Measurements from ENCODE around the gene NSUN7. TPM values are rescaled to one million over a fixed set of nuclear protein-coding genes. Genes with fewer than 3 reads are reported as not detected.

NSUN7 gene
- total RNA-seq, 1 experiment from 2014 or later = 7.7 TPM

- no TSS peak for BruUV-seq (replicated peaks)
- DNase-seq = no peak
- H3K36me3 Mint-ChIP-seq (ENCODE audit: insufficient read depth, unreplicated experiment) = no peaks in the 10 kb centered on the region
- no peak overlapping the region for H3K4me3 Mint-ChIP-seq (ENCODE audit: low read depth, unreplicated experiment)
- no peaks in the 10 kb centered on the region for H3K9me3 Mint-ChIP-seq (ENCODE audit: low read depth, unreplicated experiment)
- no peak for TF ChIP-seq CTCF (IDR thresholded peaks at IDR 0.05; ENCODE audit: unreplicated experiment)
- H3K27ac Mint-ChIP-seq (ENCODE audit: unreplicated experiment) = no peak overlapping the region
- CTCF ChIA-PET = no interaction called here
- intact Hi-C loops (cut with micrococcal nuclease; ENCODE audit: unreplicated experiment) = no loop called here
- H3K4me1 Mint-ChIP-seq (ENCODE audit: low read depth, unreplicated experiment) = peaks cover 9% of the 10 kb centered on the region
- no peaks in the 10 kb centered on the region for H3K27me3 Mint-ChIP-seq (ENCODE audit: unreplicated experiment)
Measured at GRCh38 chr4:40734497-40734896, 15.3 kb upstream of the NSUN7 start.

GRCh38 chr4:40736910-40737309 lies 12.8 kb upstream of the NSUN7 start:
- H3K4me3 Mint-ChIP-seq (ENCODE audit: low read depth, unreplicated experiment) = no peak overlapping the region
- no peak for DNase-seq
- H3K27me3 Mint-ChIP-seq (ENCODE audit: unreplicated experiment) = no peaks in the 10 kb centered on the region
- BruUV-seq (replicated peaks) = no TSS peak
- H3K27ac Mint-ChIP-seq (ENCODE audit: unreplicated experiment) = no peak overlapping the region
- CTCF ChIA-PET = interaction anchor here (0.8 kb wide), 1 partner anchor 186 kb away, joined by 3 read pairs; no protein-coding TSS in a partner anchor
- intact Hi-C loops (cut with micrococcal nuclease; ENCODE audit: unreplicated experiment) = loop anchor here (2.0 to 5.0 kb wide), 2 partner anchors 105 to 160 kb away; no protein-coding TSS in a partner anchor
- H3K36me3 Mint-ChIP-seq (ENCODE audit: insufficient read depth, unreplicated experiment) = no peaks in the 10 kb centered on the region
- no peak for TF ChIP-seq CTCF (IDR thresholded peaks at IDR 0.05; ENCODE audit: unreplicated experiment)
- H3K9me3 Mint-ChIP-seq (ENCODE audit: low read depth, unreplicated experiment) = no peaks in the 10 kb centered on the region
- peaks cover 2% of the 10 kb centered on the region for H3K4me1 Mint-ChIP-seq (ENCODE audit: low read depth, unreplicated experiment)

- intact Hi-C loops (cut with micrococcal nuclease; ENCODE audit: unreplicated experiment) = loop anchor here (2.0 to 5.0 kb wide), 2 partner anchors 104 to 159 kb away; no protein-coding TSS in a partner anchor
- H3K9me3 Mint-ChIP-seq (ENCODE audit: low read depth, unreplicated experiment) = no peaks in the 10 kb centered on the region
- H3K27me3 Mint-ChIP-seq (ENCODE audit: unreplicated experiment) = no peaks in the 10 kb centered on the region
- H3K4me3 Mint-ChIP-seq (ENCODE audit: low read depth, unreplicated experiment) = no peak overlapping the region
- no peak for TF ChIP-seq CTCF (IDR thresholded peaks at IDR 0.05; ENCODE audit: unreplicated experiment)
- CTCF ChIA-PET = no interaction called here
- no peak for DNase-seq
- no peaks in the 10 kb centered on the region for H3K36me3 Mint-ChIP-seq (ENCODE audit: insufficient read depth, unreplicated experiment)
- no peak overlapping the region for H3K27ac Mint-ChIP-seq (ENCODE audit: unreplicated experiment)
- no peaks in the 10 kb centered on the region for H3K4me1 Mint-ChIP-seq (ENCODE audit: low read depth, unreplicated experiment)
- no TSS peak for BruUV-seq (replicated peaks)
Measured at GRCh38 chr4:40737879-40738278, 11.9 kb upstream of the NSUN7 start.

- Mint-ChIP-seq H3K27ac (ENCODE audit: unreplicated experiment) (no peak overlapping the region), H3K4me1 (ENCODE audit: low read depth, unreplicated experiment) (no peaks in the 10 kb centered on the region), H3K36me3 (ENCODE audit: insufficient read depth, unreplicated experiment) (no peaks in the 10 kb centered on the region), H3K4me3 (ENCODE audit: low read depth, unreplicated experiment) (no peak overlapping the region), H3K27me3 (ENCODE audit: unreplicated experiment) (no peaks in the 10 kb centered on the region), H3K9me3 (ENCODE audit: low read depth, unreplicated experiment) (no peaks in the 10 kb centered on the region)
- intact Hi-C loops (cut with micrococcal nuclease; ENCODE audit: unreplicated experiment) = loop anchor here (5.0 kb wide), 1 partner anchor 103 kb away; no protein-coding TSS in a partner anchor
- no peak for TF ChIP-seq CTCF (IDR thresholded peaks at IDR 0.05; ENCODE audit: unreplicated experiment)
- no TSS peak for BruUV-seq (replicated peaks)
- no peak for DNase-seq
- CTCF ChIA-PET = no interaction called here
Measured at GRCh38 chr4:40739347-40739746, 10.4 kb upstream of the NSUN7 start.
